Nephron progenitor cell (in vitro differentiated cells): ENCODE measurements around the gene ARRDC2.

Source experiments
- DNase-seq: peaks from one replicate; pipeline ENCODE4 v3.0.0; 2021
- H3K27ac Mint-ChIP-seq: 2 replicates; pipeline ENCODE4 v1.8.0; 2021; ENCODE audit warnings: mild to moderate bottlenecking, moderate library complexity, mixed read lengths
- H3K27me3 Mint-ChIP-seq: 2 replicates; pipeline ENCODE4 v1.8.0; 2021; ENCODE audit warnings: mild to moderate bottlenecking, low read depth, mixed read lengths; ENCODE audit not compliant: poor library complexity
- H3K36me3 Mint-ChIP-seq: 2 replicates; pipeline ENCODE4 v1.8.0; 2021; ENCODE audit warnings: low read depth, mixed read lengths
- H3K4me1 Mint-ChIP-seq: 2 replicates; pipeline ENCODE4 v1.8.0; 2021; ENCODE audit warnings: mixed read lengths
- H3K4me3 Mint-ChIP-seq: 2 replicates; pipeline ENCODE4 v1.8.0; 2021; ENCODE audit warnings: mild to moderate bottlenecking, moderate library complexity, mixed read lengths
- H3K9me3 Mint-ChIP-seq: 2 replicates; pipeline ENCODE4 v1.8.0; 2021; ENCODE audit warnings: mild to moderate bottlenecking, moderate library complexity, mixed read lengths
- TF ChIP-seq, protein P1 (sequence below): fragments of 200-600 bp; sonication (generic); IDR thresholded peaks from 2 replicates; pipeline ENCODE4 v1.5.0; 2021; ENCODE audit warnings: antibody characterized with exemption

ARRDC2 gene

DNA sequence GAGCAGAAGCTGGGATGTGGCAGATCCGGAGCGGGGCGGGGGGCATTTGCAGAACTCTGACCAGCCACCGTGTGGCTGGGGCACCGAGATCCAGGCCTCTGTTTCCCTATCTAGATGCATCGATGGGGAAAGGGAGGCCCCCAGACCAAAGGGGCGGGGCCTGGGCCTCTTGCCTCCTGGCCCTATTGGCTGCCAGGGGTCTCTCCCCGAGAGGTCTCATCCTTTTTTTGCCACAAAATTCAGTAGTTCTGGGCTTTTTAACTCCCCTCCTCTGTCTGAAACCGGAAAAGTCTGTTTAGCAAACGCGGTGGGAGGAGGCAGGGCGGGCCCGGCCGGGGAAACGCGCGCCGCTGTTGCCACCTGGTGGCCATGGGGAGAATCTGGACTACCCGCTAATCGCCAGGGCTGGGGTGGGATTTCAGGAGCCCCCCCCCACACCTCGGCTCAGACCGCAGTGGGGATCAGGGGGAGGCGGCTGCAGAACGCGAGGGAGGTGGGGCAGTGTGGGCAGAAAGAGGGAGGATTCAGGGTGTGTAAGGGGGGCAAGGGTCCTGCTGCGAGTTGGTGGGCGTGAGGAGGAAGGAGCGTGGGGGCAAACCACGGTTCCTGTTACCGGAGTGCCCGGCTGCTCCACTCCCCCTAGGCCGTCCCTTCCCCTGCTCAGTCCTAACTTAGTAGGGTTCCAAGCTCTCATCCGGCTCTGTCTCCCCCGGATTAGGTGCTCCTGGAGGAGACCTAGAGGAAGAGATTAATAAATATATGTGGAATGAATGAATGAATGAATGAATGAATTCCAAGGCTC, 50.4 kb downstream of the ARRDC2 start:
- H3K27ac Mint-ChIP-seq = no peak overlapping the region
- H3K4me1 Mint-ChIP-seq = peaks cover 17% of the 10 kb centered on the region

DNA sequence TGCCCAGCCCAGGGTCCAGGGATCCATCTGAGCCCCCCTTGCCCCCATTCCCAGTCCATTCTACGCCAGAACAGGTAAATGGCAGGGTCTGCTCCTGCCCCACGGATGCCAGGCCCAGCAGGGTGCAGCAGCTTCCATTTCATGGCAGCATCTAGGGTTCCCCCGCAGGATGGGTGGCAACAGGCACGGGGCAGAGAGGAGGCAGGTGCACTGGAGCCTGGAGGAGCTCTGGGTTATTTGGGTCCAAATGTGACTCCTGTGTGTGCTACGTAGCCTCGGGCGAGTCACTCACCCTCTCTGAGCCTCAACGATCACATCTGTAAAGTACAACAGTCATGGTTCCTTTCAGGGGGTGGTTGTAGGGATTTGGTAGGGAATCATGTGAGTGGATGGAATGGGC, 51.3 kb downstream of the ARRDC2 start:
- Mint-ChIP-seq H3K27me3 (peaks cover 13% of the 10 kb centered on the region), H3K36me3 (no peaks in the 10 kb centered on the region), H3K27ac (no peak overlapping the region), H3K4me1 (peaks cover 17% of the 10 kb centered on the region), H3K9me3 (no peaks in the 10 kb centered on the region), H3K4me3 (no peak overlapping the region)
- DNase-seq = no peak
- TF ChIP-seq, protein P1, sequence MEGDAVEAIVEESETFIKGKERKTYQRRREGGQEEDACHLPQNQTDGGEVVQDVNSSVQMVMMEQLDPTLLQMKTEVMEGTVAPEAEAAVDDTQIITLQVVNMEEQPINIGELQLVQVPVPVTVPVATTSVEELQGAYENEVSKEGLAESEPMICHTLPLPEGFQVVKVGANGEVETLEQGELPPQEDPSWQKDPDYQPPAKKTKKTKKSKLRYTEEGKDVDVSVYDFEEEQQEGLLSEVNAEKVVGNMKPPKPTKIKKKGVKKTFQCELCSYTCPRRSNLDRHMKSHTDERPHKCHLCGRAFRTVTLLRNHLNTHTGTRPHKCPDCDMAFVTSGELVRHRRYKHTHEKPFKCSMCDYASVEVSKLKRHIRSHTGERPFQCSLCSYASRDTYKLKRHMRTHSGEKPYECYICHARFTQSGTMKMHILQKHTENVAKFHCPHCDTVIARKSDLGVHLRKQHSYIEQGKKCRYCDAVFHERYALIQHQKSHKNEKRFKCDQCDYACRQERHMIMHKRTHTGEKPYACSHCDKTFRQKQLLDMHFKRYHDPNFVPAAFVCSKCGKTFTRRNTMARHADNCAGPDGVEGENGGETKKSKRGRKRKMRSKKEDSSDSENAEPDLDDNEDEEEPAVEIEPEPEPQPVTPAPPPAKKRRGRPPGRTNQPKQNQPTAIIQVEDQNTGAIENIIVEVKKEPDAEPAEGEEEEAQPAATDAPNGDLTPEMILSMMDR = no peak

More for the DNA sequence above, 50.4 kb downstream of the ARRDC2 start:
- Mint-ChIP-seq H3K4me3 (peak overlapping the region; percentile 64), H3K9me3 (no peaks in the 10 kb centered on the region), H3K27me3 (peaks cover 10% of the 10 kb centered on the region), H3K36me3 (no peaks in the 10 kb centered on the region)
- TF ChIP-seq, protein P1 = peak; percentile 88
- peak; percentile 90 for DNase-seq

DNA sequence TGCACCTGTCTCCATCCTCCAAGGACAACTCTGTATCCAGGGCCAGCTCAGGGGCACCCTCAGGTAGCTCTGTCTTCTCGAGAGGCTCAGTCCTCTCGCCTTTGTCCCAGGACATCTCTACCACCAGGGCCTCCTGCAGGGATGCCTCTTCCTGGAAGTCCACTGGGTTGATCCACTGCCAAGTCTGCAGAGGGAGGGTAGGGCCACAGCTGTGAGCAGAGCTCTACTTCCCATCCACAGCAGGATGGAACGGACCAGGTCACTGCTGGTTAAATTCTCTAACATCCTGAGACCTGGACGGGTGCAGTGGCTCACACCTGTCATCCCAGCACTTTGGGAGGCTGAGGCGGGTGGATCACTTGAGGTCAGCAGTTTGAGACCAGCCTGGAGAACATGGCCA, 51.9 kb downstream of the ARRDC2 start:
- Mint-ChIP-seq H3K4me1 (peaks cover 13% of the 10 kb centered on the region), H3K27ac (no peak overlapping the region), H3K36me3 (no peaks in the 10 kb centered on the region), H3K27me3 (peaks cover 16% of the 10 kb centered on the region), H3K4me3 (no peak overlapping the region), H3K9me3 (no peaks in the 10 kb centered on the region)
- TF ChIP-seq, protein P1 = no peak
- no peak for DNase-seq

DNA sequence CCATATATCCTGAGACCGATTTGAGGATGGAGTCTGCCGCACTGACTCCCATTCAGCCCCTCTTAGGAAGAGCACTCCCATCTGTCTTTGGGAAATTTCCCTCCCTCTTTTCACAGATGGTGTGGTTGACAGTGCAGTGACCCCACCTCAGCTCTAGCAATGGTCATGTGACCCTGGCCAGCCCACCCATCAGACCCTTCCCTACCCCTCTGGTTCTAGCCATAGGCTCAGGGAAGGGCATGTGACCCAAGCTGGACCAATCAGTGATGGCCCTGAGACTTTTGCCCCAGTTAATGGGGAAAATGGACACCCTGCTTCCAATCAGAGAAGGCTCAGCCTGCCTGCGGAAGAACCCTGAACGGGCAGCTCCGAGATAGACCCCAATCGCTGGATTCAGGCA, 52.5 kb downstream of the ARRDC2 start:
- Mint-ChIP-seq H3K36me3 (no peaks in the 10 kb centered on the region), H3K9me3 (no peaks in the 10 kb centered on the region), H3K27me3 (peaks cover 17% of the 10 kb centered on the region), H3K27ac (no peak overlapping the region), H3K4me3 (no peak overlapping the region), H3K4me1 (peaks cover 11% of the 10 kb centered on the region)
- DNase-seq = no peak
- TF ChIP-seq, protein P1 = no peak

DNA sequence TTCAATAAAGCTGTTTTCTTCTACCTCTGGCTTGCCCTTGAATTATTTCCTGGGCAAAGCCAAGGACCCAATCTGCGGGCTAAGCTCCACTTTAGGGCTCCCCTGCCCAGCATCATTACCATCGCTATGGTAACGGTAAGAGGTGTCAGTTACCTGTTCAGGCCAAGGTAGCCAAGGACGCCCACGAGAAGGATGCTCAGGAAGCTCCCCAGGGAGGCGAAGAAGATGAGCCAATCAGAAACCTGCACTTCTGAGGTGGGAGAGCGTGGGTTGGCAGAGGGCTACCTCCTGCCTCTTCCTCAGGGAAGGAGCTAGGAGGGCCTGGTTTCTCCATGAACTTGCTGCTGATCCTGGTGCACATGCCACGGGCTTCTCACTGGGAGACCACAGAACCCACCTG, 54.1 kb downstream of the ARRDC2 start:
- Mint-ChIP-seq H3K27ac (no peak overlapping the region), H3K4me1 (peaks cover 11% of the 10 kb centered on the region), H3K36me3 (no peaks in the 10 kb centered on the region), H3K4me3 (no peak overlapping the region), H3K27me3 (peaks cover 21% of the 10 kb centered on the region), H3K9me3 (no peaks in the 10 kb centered on the region)
- TF ChIP-seq, protein P1 = no peak
- no peak for DNase-seq

DNA sequence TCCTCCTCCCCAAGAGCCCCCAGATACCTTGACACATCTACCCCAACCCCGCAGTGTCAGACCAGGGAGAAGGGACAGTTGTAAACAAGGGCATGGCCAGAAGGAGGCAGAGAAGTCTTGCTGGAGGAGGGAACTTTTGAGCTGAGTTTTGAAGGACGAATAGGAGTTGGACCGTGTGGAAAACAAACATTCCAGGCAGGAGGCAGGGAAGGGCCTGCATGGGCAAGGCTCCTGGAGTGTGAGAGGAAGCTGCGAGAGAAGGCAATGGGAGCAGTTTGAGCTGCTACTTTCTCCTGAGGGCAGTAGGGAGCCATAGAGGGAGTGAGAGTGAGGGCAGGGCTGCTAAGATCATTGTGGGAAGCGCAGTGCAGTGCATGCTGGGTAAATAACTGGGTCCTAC, 55.5 kb downstream of the ARRDC2 start:
- TF ChIP-seq, protein P1 = no peak
- H3K27me3 Mint-ChIP-seq = peaks cover 26% of the 10 kb centered on the region
- no peak overlapping the region for H3K4me3 Mint-ChIP-seq
- H3K9me3 Mint-ChIP-seq = no peaks in the 10 kb centered on the region
- peak; percentile 36 for DNase-seq
- no peak overlapping the region for H3K27ac Mint-ChIP-seq
- H3K36me3 Mint-ChIP-seq = no peaks in the 10 kb centered on the region
- peaks cover 4% of the 10 kb centered on the region for H3K4me1 Mint-ChIP-seq
